Vagina (tissue), 2 donors: Measurements from ENCODE around the gene TFAP2C. TPM values are rescaled to one million over a fixed set of nuclear protein-coding genes. Genes with fewer than 3 reads are reported as not detected.

Experiments
- DNase-seq, 2 donors: peaks; one replicate each; pipeline ENCODE4 v3.0.0-alpha.2; 2017; ENCODE audit errors: extremely low spot score in 2 of 2
- H3K27ac ChIP-seq: fragments of 200-600 bp; sonication (generic); one replicate; pipeline ENCODE4 v1.5.1; 2019
- H3K27me3 ChIP-seq: fragments of 200-600 bp; sonication (generic); one replicate; pipeline ENCODE4 v1.5.1; 2019
- H3K36me3 ChIP-seq, 2 donors: fragments of 200-600 bp; sonication (generic); one replicate each; pipeline ENCODE4 v1.5.1; 2017 to 2019
- H3K4me1 ChIP-seq: fragments of 200-600 bp; sonication (generic); one replicate; pipeline ENCODE4 v1.5.1; 2019
- H3K4me3 ChIP-seq, 2 donors: fragments of 200-600 bp; sonication (generic); 1 replicate in 1 of 2; 2 replicates in 1 of 2; pipeline ENCODE4 v1.5.1; 2016 to 2019
- H3K9me3 ChIP-seq: fragments of 200-600 bp; sonication (generic); one replicate; pipeline ENCODE4 v1.5.1; 2019
- CTCF ChIP-seq, 3 experiments: fragments of 450-650 bp in 2 of 3; fragments of 200-600 bp in 1 of 3; sonication (generic) in 1 of 3; IDR thresholded peaks; one replicate each; pipeline ENCODE4 v1.5.1; 2017 to 2019; ENCODE audit warnings: antibody characterized with exemption in 3 of 3, mild to moderate bottlenecking in 2 of 3, moderate library complexity in 2 of 3
- POLR2A ChIP-seq, 2 donors: fragments of 450-650 bp; IDR thresholded peaks; one replicate each; pipeline ENCODE4 v1.6.1; 2017; ENCODE audit warnings: antibody characterized with exemption in 2 of 2, mild to moderate bottlenecking in 2 of 2, moderate library complexity in 2 of 2
- POLR2AphosphoS5 ChIP-seq, 2 donors: sonication (generic); formaldehyde crosslinking; IDR thresholded peaks; one replicate each; pipeline ENCODE4 v1.9.0; 2017; ENCODE audit warnings: antibody characterized with exemption in 2 of 2, mild to moderate bottlenecking in 2 of 2, low read depth in 1 of 2; ENCODE audit not compliant: insufficient read depth in 1 of 2
- intact Hi-C: fragments of 100-400 bp; cut with DNase I; formaldehyde crosslinking; loops from one replicate; pipeline ENCODE4 v1.15.1; 2023
- total RNA-seq: library from RNA; depleted of rRNA; stranded (reverse); fragments of >200 nt; gene quantifications from one replicate; pipeline ENCODE4 v1.2.3, GENCODE V29; 2016

Gene TFAP2C
- total RNA-seq, 1 donor from 2014 or later = 20.6 TPM

GRCh38 chr20:56676679-56677078 lies 47.6 kb downstream of the TFAP2C start:
- no peaks in the 10 kb centered on the region for H3K9me3 ChIP-seq
- DNase-seq = no peak
- H3K4me1 ChIP-seq = no peaks in the 10 kb centered on the region
- H3K4me3 ChIP-seq = no peak overlapping the region
- H3K27ac ChIP-seq = no peak overlapping the region
- intact Hi-C loops = no loop called here
- no peaks in the 10 kb centered on the region for H3K27me3 ChIP-seq
- H3K36me3 ChIP-seq = no peaks in the 10 kb centered on the region
- TF ChIP-seq POLR2AphosphoS5 (IDR thresholded peaks at IDR 0.05; ENCODE audit: insufficient read depth in 1 of 2, low read depth in 1 of 2) (no peak), POLR2A (IDR thresholded peaks at IDR 0.05) (no peak), CTCF (IDR thresholded peaks at IDR 0.05) (no peak)

- intact Hi-C loops = no loop called here
- H3K9me3 ChIP-seq = no peaks in the 10 kb centered on the region
- H3K27ac ChIP-seq = no peak overlapping the region
- no peak for DNase-seq
- no peak for TF ChIP-seq POLR2AphosphoS5 (IDR thresholded peaks at IDR 0.05; ENCODE audit: insufficient read depth in 1 of 2, low read depth in 1 of 2)
- TF ChIP-seq POLR2A (IDR thresholded peaks at IDR 0.05) = no peak
- TF ChIP-seq CTCF (IDR thresholded peaks at IDR 0.05) = no peak
- H3K4me3 ChIP-seq = no peak overlapping the region
- H3K4me1 ChIP-seq = no peaks in the 10 kb centered on the region
- no peaks in the 10 kb centered on the region for H3K27me3 ChIP-seq
- H3K36me3 ChIP-seq = no peaks in the 10 kb centered on the region
Observed at GRCh38 chr20:56683077-56683865, 54.2 kb downstream of the TFAP2C start.

- TF ChIP-seq POLR2AphosphoS5 (IDR thresholded peaks at IDR 0.05; ENCODE audit: insufficient read depth in 1 of 2, low read depth in 1 of 2) = no peak
- TF ChIP-seq POLR2A (IDR thresholded peaks at IDR 0.05) = no peak
- no peak for TF ChIP-seq CTCF (IDR thresholded peaks at IDR 0.05)
- intact Hi-C loops = no loop called here
- no peaks in the 10 kb centered on the region for H3K9me3 ChIP-seq
- DNase-seq = no peak
- H3K4me1 ChIP-seq = peaks cover 19% of the 10 kb centered on the region
- H3K27me3 ChIP-seq = no peaks in the 10 kb centered on the region
- H3K27ac ChIP-seq = no peak overlapping the region
- H3K4me3 ChIP-seq = no peak overlapping the region
- H3K36me3 ChIP-seq = no peaks in the 10 kb centered on the region
Observed at GRCh38 chr20:56685879-56686278, 56.8 kb downstream of the TFAP2C start.

GRCh38 chr20:56687061-56687460 lies 58.0 kb downstream of the TFAP2C start:
- intact Hi-C loops = no loop called here
- H3K4me3 ChIP-seq = no peak overlapping the region
- H3K36me3 ChIP-seq = no peaks in the 10 kb centered on the region
- no peaks in the 10 kb centered on the region for H3K27me3 ChIP-seq
- DNase-seq = no peak
- H3K27ac ChIP-seq = no peak overlapping the region
- H3K4me1 ChIP-seq = peaks cover 19% of the 10 kb centered on the region
- H3K9me3 ChIP-seq = no peaks in the 10 kb centered on the region
- TF ChIP-seq POLR2A (IDR thresholded peaks at IDR 0.05) = no peak
- TF ChIP-seq POLR2AphosphoS5 (IDR thresholded peaks at IDR 0.05; ENCODE audit: insufficient read depth in 1 of 2, low read depth in 1 of 2) = no peak
- TF ChIP-seq CTCF (IDR thresholded peaks at IDR 0.05) = no peak

- TF ChIP-seq CTCF (IDR thresholded peaks at IDR 0.05) (no peak), POLR2A (IDR thresholded peaks at IDR 0.05) (no peak), POLR2AphosphoS5 (IDR thresholded peaks at IDR 0.05; ENCODE audit: insufficient read depth in 1 of 2, low read depth in 1 of 2) (no peak)
- intact Hi-C loops = no loop called here
- no peaks in the 10 kb centered on the region for H3K36me3 ChIP-seq
- H3K4me1 ChIP-seq = peaks cover 19% of the 10 kb centered on the region
- no peak for DNase-seq
- H3K27ac ChIP-seq = no peak overlapping the region
- no peaks in the 10 kb centered on the region for H3K9me3 ChIP-seq
- H3K4me3 ChIP-seq = no peak overlapping the region
- no peaks in the 10 kb centered on the region for H3K27me3 ChIP-seq
Observed at GRCh38 chr20:56688106-56688505, 59.0 kb downstream of the TFAP2C start.
